Heart left ventricle (tissue), 13 donors: ENCODE measurements around the gene ELOVL5.

Experiments
- POLR2A ChIP-seq, 2 donors: fragments of 450-650 bp; IDR thresholded peaks; one replicate each; pipeline ENCODE4 v1.6.1; 2017; ENCODE audit warnings: antibody characterized with exemption in 2 of 2, mild to moderate bottlenecking in 2 of 2, moderate library complexity in 2 of 2
- TF ChIP-seq, protein P1 (sequence below), 12 donors: fragments of 200-600 bp; sonication (generic) in 4 of 12; IDR thresholded peaks; one replicate each; pipeline versions ENCODE4 v1.5.0 to v1.8.0; 2018 to 2022; ENCODE audit warnings: antibody characterized with exemption in 12 of 12, mild to moderate bottlenecking in 5 of 12
- donor health status: ischemic (EF 13 %, LVEDD 7.1; RV severe dilation, severe dysfunction).
- donor health status: DM: no; HTN: yes; CAD: no.
- donor health status: DM: no; HTN: no; CAD: no.
- donor health status: ischemic (EF 25% LVEDD 6.9; RV normal size, moderate dysfunction).
- donor health status: ischemic (EF 25% LVEDD 5.7; RV mildly dilated, moderate dysfunction).
- donor health status: ischemic (EF 35%, LVEDD 5.7; RV mildly dilated, moderate dysfunction).
- donor health status: nonischemic (EF 11% LVEDD 7.7; RV severe dilation, severe dysfunction).
- donor health status: DM: yes; HTN: yes; CAD: no.
- donor health status: PGD.
- donor health status: ischemic (EF 29% LVEDD 5.4; RV normal size, mild dysfunction).
- donor health status: nonischemic (EF 23%, LVEDD 6.1; RV moderate dilation, normal function).

DNA sequence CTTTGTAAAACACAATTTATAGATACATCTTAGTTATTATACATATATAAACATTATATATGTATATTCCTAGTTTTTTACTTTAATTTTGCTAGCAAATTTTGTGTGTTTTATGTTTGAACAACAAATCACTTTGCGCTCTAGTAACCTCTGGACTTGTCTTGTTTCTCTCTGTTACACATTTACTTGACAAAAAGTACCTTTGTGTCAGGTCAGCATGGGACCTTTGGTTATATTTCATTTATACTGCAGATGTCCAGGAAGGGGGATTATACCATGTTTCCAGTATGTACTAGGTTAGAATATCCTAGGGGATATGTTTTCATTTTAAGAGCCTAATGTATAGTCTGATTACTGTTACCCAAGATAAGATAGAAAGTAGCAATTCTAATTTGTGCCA lies 28.5 kb upstream of the ELOVL5 start:
- TF ChIP-seq, protein P1, sequence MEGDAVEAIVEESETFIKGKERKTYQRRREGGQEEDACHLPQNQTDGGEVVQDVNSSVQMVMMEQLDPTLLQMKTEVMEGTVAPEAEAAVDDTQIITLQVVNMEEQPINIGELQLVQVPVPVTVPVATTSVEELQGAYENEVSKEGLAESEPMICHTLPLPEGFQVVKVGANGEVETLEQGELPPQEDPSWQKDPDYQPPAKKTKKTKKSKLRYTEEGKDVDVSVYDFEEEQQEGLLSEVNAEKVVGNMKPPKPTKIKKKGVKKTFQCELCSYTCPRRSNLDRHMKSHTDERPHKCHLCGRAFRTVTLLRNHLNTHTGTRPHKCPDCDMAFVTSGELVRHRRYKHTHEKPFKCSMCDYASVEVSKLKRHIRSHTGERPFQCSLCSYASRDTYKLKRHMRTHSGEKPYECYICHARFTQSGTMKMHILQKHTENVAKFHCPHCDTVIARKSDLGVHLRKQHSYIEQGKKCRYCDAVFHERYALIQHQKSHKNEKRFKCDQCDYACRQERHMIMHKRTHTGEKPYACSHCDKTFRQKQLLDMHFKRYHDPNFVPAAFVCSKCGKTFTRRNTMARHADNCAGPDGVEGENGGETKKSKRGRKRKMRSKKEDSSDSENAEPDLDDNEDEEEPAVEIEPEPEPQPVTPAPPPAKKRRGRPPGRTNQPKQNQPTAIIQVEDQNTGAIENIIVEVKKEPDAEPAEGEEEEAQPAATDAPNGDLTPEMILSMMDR (IDR thresholded peaks at IDR 0.05), result no peak
- TF ChIP-seq POLR2A (IDR thresholded peaks at IDR 0.05), result no peak
